GM19452 (cell line): Measurements from ENCODE around the gene FAM118B.

Source experiments
- ATAC-seq: cut with Tn5 transposase; IDR thresholded peaks from one replicate; pipeline ENCODE4 v1.9.1; 2021; ENCODE audit not compliant: unreplicated experiment

Gene FAM118B

DNA sequence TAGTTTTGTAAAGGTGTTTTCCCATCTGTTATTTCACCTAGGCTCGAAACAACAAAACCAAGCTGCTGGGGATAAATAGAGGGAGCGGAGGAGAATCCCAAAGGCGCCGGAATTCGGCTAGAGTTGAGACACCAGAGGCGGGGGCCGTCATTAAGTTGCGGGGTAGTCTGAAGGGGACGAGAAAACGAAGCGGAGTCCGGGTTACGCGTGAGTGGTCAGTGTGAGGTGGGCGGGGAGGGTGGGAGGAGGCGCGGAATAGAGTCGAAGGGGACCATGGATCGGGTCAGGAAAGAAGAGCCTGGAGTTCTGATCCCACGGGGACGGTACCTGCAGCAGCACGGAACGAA is 56.8 kb downstream of the FAM118B start:
- peak; percentile 1 for ATAC-seq

DNA sequence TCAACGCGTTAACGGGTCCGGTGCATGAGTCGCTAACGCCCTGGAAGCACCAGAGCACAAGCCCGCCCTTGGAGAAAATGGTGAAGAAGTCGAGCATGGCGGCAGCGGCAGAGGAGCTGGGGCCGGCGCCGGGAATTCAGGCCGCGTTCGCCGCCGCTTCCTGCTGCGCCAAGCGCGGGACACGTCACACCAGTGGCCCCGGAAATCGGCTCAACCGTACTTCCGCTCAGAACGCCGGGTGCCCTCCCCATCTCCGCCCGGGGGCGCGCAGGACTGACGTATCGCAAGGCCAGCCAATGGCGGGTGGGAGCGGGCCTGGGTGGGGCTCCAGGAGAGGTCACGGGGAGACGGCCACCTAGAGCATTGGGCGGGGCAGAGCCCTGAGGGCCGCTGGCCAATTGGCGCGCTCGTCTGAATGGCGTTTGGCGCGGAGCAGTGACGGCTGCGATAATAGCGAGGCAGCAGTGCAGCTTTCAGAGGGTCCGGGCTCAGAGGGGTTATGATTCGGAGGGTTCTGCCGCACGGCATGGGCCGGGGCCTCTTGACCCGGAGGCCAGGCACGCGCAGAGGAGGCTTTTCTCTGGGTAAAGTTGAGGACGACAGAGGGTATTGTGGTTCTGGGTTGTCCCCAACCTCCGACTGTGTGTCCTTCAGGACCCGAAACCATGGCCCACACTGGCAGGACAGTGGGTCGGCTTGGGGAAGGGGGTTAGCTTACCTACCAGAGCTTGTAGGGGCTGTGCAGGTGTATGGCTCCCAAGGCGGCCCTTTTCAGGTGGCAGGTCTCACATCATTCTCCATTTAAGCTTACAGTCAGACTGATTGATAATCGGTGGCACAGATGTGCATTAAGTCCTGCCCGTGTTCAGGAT is 57.4 kb downstream of the FAM118B start, which contains the start of the genes FOXRED1 and SRPRA:
FOXRED1 (plus strand) TSS at position 447 of the 872 bp plus-strand sequence; CDS start at position 500, 53 bp downstream.
SRPRA (minus strand) TSS at position 188 of the 872 bp plus-strand sequence; CDS start at position 97, 91 bp downstream.
- peak; percentile 99 for ATAC-seq

DNA sequence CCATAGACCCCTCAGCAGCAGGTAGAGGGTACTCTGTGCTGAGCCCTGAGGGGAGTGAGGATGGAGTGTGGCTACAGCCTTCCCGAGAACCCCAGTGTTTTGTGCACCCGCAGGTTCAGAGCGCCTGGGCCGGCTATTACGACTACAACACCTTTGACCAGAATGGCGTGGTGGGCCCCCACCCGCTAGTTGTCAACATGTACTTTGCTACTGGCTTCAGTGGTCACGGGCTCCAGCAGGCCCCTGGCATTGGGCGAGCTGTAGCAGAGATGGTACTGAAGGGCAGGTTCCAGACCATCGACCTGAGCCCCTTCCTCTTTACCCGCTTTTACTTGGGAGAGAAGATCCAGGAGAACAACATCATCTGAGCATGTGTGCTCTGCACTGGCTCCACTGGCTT is 65.7 kb downstream of the FAM118B start:
- no peak for ATAC-seq

DNA sequence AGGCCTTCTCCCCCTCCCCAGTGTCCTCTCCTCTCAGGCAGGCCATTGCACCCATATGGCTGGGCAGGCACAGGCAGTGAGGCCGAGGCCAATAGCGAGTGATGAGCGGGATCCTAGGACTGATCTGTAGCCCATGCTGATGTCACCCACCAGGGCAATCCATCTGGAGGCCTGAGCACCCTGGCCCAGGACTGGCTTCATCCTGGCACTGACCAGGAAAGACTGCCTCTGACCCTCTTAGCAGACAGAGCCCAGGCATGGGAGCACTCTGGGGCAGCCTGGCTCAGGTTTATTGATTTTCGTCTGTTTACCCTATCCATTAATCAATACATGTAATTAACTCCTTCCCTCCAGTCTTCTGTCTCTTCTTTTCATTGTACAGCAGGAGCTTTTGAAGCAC is 66.2 kb downstream of the FAM118B start:
- ATAC-seq, result no peak

DNA sequence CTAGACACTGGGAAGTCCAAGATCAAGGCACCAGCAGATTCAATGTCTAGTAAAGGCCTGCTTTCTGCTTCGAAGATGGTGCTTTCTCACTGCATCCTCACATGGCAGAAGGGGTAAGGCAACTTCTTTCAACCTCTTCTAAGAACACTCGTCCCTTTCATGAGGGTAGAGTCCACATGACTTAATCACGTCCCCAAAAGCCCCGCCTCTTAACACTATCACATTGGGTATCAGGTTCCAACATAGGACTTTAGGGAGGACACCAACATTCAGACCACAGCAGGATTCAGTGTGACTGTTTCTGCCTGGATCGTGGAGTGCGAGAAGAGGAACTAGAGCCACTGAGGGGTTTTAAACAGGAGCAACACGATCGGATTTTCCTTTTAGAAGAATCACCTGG is 67.6 kb downstream of the FAM118B start:
- ATAC-seq, result no peak

DNA sequence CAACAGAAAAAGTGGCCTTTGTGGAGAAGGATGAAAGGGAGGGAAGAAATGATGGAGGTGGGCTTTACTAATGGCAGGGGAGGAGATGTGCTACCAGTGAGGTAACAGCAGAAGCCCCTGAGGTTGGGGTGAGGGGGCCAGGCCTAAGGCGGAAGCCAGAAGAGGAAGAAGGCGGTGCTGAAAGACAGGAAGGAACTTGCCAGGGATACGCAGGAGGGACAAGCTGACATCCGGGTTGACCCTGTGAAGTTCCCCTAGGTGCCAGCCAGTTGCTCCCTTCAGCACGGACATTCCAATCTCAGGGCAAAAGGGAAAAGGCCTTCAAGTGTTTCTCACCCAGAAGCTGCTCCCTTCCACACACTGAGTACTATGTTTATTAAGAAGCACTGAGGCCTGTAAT is 69.0 kb downstream of the FAM118B start:
- no peak for ATAC-seq

DNA sequence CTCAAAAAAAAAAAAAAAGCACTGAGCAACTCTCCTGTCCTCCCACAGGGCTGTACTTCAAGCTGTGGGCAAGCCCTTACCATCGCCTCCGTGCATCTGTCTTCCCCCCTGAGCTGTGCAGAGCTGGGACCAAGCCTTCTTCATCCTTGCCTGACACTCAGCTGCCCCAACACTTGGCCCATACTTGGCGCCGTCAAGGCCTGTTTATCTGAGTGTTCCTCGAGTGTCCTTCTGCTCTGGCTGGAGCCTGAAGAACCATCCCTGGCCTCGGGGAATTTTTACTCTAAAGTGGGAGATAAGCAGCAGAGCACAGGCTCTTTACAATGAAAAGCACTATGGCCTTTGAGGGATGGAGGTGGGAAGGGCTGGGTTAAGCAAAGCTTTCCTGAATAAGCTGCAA is 69.7 kb downstream of the FAM118B start:
- ATAC-seq, result no peak

DNA sequence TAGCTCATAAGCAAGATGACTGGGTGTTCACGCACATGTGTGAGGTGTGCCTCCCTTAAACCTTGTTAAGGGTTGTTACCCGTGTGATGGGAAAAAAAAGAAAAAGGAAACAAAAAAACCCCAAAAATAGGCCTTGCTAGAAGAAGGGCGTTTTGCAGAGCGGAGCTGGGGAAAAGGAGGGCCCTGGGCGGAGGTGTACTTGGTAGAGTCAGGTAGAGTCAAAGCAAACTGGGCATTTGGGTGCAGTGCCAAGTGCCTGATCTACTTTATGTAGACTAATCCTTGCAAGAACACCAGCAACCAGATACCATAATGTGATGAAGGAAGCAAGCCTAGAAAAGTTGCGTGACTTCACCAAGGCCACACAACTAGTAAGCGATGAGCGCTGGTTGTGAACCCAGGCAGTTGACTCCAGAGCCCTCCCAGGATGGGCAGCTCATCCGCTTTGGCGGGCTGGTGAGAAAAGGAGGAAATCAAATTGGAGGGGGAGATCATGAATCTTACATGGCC is 70.1 kb downstream of the FAM118B start:
- no peak for ATAC-seq

DNA sequence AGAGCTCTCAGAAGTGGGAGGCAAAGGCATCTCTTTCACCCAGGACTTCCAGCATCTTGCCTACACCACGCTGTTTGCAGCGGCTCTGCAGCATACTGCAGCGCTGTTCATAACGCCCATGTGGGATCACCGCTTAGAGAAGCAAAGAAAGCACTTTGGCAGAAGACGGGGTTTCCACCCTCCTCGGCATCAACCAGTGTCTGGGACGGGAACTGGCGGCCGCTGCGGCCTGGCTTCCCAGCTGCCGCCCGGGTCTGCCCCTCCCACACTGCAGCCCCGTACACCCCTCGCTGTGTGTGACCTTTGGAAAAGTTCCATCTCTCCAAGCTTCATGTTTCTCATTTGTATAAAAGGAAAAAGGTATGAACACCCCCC is 70.8 kb downstream of the FAM118B start:
- ATAC-seq, result no peak

DNA sequence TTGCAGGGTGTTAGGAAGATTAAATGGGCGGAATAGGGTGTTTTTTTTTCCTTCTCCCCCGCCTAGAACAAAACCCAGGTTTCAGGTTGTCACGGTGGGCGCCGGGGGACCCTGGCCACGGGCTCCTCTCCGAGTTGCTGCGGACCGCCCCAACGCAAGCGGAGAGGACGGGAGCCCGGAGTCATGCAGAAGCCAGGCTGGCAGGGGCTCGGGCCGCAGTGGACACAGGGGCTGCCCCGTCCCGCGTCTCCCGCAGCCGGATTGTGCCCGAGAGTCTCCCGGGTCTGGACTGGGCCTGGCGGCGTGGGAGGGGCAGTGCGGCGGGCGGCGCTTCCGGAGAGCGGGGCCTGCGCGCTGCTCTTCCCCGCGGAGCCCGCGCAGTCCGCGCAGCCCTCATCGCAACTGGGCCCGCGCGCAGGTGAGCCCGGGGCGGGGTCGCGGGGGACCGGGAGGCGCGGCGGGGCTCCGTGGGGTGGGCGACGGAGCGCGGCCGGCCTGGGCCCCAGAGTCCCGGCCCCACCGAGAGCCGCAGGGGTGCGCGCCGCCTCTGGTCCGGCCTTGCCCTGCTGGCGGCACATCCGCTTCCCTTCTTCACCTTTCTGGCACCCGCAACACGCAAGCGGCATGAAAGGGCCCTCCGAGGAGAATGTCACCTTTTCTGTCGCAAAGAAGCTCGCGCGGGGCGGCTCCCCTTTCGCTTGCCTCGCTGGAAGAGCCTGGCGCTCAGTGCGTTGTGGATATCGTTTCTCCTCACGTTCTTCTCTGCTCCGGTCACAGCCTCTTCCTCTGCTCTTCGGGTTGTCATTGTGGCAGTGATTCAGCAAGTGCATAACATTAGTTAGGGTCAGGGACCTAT is 71.4 kb downstream of the FAM118B start, which contains the start of gene TIRAP:
TIRAP (plus strand) TSS at position 358 of the 856 bp plus-strand sequence. CDS start 7,802 bp downstream, outside the sequence.
- ATAC-seq, result peak; percentile 66

DNA sequence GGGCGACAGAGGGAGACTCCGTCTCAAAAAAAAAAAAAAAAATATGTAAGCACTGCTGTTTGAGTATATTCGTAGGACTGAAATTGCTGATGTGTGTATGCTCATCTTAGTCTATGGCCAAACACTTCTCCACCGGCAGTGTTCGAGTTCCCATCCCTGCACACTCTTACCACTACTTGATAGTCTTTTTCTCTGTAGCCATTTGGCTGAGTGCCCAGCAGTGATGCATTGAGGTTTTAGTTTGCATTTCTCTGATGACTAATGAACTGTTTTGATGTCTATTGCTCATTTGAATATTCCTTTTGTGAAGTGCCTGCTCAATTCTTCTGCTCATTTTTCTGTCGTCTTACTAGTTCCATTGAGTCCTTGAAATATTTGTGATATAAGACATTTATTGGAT is 73.2 kb downstream of the FAM118B start:
- peak; percentile 45 for ATAC-seq

DNA sequence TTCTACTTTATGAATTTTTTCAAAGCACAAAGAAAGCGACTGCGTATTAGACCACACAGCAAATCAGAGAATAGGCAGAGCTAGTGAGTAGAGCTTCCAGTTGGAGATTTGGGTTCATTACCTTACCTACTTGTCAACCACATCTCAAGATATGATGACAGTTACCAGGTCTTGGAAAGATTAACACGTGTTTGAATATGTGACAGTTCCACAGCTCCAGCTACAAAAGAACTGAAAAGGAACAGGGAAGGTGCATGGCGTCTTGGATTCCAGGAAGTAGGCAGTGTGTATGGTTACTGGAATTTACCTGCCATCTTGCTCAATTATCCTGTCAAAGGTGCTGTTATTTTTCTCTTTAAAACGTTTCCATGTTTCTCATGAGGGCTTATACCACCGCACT is 76.7 kb downstream of the FAM118B start:
- no peak for ATAC-seq

DNA sequence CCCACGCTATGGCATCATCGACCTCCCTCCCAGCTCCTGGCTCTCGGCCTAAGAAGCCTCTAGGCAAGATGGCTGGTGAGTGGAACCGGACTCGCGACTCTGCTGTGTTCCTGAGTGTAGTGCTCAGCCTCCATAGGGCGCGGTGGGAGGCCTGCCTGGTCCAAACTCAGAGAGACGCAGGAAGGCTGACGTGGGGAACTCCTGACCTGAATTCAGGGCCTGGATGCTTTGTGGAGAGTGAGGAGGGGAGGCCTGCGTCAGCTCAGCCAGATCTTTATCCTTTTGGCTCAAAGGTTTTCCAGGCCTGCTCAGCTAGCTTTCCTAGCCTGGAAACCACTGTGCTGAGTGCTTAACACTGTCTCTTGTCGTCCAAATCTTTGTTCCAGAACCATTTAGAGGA is 79.3 kb downstream of the FAM118B start:
- ATAC-seq, result no peak

DNA sequence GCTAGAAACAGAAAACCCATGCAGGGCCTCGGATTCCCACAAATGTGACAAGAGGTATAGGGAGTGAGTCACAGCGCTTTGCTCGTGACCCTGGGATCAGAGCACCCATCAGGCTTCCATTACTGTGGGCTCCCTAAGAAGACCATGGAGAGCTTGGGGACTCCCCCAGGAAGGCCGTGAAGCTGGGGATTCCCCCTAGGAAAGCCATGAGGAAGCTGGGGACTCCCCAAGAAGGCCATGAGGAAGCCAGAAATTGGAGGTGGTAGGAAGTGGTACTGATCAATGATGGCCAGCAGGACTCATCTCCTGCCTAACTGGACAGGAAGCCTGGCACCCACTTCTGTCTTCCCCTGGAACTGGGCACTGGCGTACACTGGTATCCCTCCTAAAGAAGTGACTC is 82.1 kb downstream of the FAM118B start:
- no peak for ATAC-seq

DNA sequence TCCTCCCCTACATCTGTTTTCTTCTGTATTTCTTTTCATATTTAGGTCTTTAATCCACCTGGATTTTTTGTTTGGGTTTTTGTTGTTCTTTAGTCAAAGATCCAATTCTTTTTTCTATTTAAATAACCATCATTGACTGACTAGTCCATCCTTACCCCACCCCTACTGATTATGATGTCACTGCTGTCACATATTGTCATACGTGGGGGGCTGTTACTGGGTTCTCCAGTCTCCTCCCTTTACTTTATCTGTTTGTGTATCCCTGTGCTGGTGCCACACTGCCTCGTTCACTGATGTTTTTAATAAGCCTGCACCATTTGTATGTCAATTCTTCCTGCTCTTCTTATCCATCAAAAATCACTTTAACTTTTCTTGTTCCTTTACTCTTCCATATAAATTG is 85.4 kb downstream of the FAM118B start:
- no peak for ATAC-seq

DNA sequence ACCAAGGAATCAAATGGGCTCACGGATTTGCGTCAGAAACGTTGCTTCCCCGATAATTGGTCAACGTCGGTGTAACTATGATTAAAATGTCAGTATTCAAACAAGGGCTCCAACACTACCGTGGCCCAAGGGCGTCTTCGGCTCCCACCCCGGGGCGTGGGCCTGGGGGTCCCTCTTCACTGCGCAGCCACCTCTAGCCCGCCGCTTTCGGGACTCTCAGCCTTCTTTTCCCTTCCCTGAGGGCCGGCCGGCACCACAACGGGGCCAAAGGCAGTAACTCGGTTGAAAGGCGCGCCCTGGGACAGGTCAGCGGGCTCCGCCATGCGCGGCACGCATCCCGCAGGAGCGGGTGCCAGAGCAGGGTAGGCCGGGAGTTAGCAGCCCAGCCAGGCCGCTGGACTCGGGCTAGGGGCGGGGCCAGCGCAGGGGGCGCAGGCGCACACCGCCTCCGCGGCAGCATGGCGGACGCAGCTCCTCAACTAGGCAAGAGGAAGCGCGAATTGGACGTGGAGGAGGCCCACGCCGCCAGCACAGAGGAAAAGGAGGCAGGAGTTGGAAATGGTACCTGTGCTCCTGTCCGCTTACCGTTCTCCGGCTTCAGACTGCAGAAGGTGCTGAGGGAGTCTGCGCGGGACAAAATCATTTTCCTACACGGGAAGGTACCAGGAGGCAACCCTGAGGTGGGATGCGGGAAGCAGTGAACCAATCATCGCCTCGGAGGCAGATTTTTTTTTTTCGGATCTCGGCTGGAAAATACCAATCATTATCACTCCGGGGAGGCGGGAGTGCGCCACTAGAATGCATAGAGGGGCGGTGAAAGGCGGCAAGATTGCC is 92.3 kb downstream of the FAM118B start, which contains the start of gene DCPS:
DCPS (plus strand) TSS at position 438 of the 834 bp plus-strand sequence; CDS start at position 459, 21 bp downstream.
- peak; percentile 88 for ATAC-seq

DNA sequence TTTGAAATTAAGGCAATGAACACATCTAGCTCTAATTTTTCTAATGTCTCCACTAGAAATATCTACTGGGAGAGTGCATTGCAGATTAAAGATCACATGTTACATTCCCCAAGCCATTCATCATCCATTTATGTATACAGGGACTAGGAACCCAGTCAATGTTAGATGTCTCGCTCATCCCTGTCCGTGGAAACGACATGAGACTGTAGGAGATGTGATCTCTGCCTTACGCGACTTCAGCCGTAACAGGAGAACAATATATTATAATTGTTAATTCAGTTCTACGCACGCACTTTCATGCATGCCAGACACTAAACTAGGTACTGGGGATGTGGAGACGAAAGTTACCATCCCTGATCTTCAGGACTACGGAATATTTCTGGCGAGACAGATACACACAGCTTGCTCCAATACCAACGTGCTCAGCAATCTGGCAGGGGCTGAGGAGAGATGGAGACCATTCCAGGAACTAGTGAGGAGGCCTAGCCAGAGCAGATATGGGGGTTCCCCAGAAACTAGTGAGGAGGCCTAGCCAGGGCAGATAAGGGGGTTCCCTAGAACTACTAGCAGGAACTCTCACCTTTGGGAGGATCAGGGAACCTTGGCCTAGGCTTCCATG is 93.0 kb downstream of the FAM118B start:
- peak; percentile 1 for ATAC-seq

DNA sequence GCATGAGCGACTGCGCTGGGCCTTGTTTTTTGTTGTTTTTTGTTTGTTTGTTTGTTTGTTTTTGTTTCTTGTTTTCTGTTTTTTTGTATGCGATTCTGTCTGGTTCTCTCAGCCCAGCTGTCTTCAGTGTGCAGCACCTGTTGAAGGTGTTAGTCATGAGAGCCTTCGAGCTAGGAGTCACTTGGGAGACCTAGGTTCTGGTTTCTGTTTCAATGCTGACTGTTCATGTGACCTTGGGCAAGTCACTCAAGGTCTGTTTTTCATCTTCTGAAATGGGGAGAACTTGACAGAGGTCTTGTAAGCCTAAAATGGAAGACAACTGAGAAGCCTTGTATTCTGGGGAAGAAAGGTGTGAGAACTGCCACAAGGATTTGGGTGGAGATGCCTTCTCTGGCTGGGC is 94.1 kb downstream of the FAM118B start:
- peak; percentile 66 for ATAC-seq

DNA sequence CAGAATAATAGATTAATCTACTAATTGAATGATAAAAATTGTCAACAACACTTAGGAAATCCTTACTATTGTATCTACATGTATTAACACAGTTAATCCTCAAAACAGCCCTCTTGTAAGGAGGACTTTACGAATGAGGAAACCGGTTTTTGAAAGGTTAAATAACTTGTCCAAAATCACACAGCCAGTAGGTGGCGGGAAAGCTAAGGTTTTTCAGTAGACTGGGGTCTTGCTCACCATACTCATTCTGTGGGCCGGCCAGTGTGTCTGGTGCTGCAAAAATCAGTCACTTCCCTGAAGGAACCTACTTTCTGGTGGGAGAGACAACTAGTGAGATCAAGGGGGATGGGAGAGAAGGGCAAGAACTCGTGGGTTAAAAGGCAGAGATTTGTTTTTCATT is 96.1 kb downstream of the FAM118B start:
- ATAC-seq, result no peak

DNA sequence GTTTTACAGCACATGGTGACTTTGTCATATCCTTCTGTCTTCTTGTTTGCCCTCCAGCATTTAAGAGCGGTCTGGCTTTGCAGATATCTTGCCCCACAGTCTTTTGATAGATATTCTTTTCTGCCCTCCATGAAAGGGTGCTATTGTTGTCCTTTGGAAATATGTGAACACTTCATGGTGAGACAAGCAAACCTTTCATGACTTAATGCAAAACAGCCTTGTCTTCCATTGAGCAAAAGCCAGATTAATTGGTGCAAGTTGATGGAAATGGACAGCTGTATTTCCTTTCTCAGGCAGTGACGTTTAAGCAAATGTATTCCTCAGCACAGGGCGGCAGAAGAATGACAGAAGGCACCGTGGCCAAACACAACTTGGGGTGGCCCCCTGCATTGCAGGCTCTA is 96.7 kb downstream of the FAM118B start:
- no peak for ATAC-seq
